GM18868 (cell line): ENCODE results near the gene ZNF35.
A peak's percentile ranks its signal among the peaks of the same experiment; 100 is the strongest.
"Not testable (repeated sequence)": the region's sequence is repeated elsewhere in the genome, so short reads cannot be mapped to it uniquely, and the experiment has no call there.

Source experiments
- ATAC-seq: cut with Tn5 transposase; IDR thresholded peaks from one replicate; pipeline ENCODE4 v1.9.1; 2021; ENCODE audit warnings: mild to moderate bottlenecking, moderate library complexity; ENCODE audit not compliant: unreplicated experiment

Gene ZNF35

DNA sequence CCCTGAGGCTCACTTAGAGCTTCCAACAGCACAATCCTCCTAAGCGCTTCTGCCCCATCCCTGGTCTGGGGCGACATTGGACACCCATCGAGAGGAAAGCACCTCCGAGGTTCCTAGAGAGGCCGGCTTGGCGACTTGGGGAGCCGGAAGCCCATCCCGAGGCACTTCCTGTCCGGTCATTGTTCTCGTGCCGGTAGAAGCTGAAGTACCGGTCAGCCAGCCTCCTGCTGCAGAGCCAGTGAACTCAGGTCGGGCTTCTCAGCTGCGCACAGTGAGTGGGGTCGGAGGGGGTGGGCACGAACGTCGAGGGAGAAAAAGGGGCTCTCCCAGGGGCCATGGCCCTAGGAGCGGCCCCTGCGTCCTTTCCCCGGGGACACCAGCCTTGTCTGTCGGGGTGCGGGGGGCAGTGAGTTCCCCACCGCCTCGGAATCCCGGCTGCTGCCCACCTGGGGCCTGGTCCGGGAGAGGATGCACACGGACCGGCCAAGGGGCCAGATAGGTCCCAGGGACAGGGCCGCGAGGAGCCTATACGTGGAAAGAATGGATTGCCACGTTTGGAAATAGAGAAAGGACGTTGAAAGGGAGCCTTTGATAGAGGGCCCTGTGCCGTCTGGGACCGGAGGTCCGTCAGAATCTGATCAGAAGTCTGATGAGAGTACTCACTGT, at the start of gene ZNF35:
TSS of gene ZNF35 (plus strand) at position 169 of the 666 bp plus-strand sequence. CDS start 2,336 bp downstream, outside the sequence.
- ATAC-seq, result peak; percentile 99

DNA sequence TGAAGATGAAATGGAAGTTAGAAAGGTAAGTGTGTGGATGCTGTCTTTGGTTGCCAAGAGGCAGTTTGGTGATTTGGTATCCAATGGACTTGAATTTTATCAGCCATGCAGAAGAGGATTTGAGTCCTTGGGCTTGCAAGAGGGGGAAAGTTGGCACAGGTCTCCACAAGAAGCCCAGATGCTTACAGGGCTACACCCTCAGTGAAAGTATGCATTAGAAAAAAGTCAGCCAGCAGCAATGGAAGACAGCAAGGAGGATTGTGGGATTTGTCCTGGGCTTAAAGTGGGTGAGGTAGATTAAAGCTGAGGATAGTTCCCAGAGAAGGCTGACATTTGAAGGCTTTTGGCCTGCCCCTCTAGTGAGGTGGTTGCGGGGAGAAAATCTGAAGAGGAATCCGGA, 46.8 kb upstream of the ZNF35 start:
- ATAC-seq, result no peak

DNA sequence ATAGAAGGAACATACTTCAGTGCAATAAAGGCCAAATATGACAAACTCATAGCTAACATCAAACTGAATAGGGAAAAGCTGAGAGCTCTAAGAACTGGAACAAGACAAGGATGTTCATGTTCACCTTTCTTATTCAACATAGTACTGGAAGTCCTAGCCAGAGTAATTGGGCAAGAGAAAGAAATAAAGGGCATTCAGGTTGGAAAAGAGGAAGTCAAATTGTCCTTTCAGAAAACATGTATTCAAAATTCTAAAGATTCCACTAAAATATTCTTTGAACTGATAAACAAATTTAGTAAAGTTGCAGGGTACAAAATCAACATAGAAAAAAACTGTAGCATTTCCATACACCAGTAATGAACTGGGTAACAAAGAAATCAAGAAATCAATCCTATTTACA, 35.9 kb upstream of the ZNF35 start:
- ATAC-seq, result no peak

DNA sequence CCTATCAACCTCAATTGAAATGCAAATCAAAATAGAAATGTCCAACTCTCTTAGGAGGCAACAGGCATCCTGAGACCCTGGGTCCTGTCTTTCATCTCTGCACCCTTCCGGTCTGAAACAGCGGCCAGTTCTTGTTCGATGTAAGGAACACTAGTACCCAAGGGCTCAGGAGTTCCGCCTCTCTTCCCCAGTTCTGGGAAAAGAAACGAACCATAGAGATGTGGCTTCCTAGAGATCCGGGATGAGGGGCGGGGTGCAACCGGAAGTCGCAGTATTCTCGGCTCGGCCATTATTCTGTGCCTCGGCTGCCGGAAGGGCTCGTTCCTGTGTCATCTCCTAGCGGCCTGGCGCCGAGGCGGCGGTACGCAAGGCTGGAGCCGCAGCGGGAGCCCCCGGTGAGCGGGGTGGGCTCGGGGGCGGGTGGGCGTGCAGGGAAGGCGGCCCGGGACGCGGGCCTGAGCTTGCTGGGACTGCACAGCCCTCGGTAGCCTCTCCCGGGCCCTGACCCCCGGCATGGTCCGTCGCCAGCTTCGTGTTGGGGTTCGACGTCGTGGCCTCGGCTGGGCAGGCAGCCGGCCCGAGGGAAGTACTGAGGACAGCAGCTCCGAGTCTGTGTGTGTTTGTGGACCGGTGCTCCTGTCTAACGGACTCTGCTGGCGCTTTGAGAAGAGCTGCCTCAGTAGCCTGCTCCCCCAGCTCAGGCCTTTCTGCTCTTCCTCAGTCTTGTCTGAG, 23.6 kb upstream of the ZNF35 start, which contains the start of gene ZNF197:
TSS of gene ZNF197 (plus strand) at position 288 of the 732 bp plus-strand sequence. CDS start 4,119 bp downstream, outside the sequence.
- ATAC-seq, result peak; percentile 96

DNA sequence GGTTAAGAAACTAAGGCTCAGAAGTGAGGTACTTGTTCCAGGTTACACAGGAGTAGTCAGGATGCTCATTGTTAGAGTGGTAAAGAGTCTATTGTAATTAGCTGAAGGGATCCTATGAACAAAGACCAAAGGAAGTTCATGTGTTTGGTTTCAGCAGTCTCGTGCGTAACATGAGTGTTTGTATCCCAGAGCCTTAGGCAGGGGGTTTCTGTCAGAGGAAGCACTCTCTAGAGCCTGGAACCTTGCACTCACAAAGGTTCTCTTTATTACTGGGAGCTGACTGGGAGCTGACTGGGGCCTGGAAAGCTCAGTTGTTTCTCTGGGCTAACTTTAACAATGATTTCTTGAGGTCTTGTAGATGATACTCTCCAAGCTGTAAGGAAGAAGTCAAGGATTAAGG, 19.8 kb upstream of the ZNF35 start:
- ATAC-seq, result no peak

DNA sequence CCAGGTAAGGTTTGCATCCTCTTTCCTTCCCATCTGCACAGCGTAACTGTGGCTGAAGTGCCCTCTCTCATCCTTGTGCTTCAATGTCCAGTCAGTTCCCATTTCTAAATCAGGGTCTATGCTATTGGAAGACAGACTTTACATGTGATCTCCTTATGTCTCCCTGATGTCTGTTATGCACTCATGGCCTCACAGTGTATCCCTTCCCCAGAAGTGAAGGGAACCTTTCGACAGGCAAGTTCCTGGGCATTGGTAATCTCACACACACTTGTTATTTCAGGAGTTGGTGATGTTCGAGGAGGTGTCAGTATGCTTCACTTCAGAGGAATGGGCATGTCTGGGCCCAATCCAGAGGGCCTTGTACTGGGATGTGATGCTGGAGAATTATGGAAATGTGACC, 16.3 kb upstream of the ZNF35 start:
- no peak for ATAC-seq

DNA sequence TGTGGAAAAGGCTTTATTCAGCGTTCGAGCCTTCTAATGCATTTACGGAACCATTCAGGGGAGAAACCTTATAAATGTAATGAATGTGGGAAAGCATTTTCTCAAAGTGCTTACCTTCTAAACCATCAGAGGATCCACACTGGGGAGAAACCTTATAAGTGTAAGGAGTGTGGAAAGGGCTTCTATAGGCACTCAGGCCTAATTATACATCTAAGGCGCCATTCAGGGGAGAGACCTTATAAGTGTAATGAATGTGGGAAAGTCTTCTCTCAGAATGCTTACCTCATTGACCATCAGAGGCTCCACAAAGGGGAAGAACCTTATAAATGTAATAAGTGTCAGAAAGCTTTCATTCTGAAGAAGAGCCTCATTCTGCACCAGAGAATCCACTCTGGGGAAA, 6.2 kb upstream of the ZNF35 start:
- no peak for ATAC-seq

DNA sequence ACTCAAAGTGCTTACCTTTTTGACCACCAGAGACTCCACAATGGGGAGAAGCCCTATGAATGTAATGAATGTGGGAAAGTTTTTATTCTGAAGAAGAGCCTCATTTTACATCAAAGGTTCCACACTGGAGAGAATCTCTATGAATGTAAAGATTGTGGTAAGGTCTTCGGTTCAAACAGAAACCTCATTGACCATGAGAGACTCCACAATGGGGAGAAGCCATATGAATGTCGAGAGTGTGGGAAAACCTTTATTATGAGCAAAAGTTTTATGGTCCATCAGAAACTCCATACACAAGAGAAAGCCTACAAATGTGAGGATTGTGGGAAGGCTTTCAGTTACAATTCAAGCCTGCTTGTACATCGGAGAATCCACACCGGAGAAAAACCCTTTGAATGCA, 5.5 kb upstream of the ZNF35 start:
- no peak for ATAC-seq

DNA sequence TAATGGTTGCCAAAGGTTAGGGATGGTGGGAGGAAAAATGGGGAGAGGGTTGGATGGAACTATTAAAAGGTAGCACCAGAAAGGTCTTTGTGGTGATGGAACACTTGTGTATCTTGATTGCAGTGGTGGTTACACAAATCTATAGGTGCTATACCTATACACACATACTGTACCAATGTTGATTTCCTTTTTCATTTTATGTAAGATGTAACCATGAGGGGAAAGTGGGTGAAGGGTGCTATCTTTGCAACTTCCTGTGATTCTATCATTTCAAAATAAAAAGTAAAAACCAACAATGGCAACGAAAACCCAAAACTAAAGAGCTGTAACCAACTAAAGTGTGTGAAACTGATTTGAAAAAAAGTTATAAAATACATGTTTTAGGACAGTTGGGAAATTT, 761 bp upstream of the ZNF35 start:
- no peak for ATAC-seq

DNA sequence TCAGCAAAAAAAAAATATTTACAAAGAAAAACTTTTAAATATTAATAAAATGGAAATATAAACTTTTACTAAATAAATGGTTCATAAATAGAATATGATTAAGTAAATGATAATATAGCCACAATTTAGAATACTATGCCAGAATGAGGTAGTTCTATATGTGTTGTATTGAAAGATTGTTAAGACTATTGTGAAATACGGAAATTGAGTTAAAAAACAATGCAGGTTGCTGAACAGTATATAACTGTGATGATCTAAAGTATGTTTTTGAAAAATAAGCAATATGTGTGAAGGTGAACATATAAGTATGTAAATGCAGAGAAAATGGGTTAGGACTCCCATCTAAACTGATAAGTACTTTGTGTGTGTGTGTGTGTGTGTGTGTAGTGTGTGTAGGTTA, 1.2 kb downstream of the ZNF35 start:
- no peak for ATAC-seq

DNA sequence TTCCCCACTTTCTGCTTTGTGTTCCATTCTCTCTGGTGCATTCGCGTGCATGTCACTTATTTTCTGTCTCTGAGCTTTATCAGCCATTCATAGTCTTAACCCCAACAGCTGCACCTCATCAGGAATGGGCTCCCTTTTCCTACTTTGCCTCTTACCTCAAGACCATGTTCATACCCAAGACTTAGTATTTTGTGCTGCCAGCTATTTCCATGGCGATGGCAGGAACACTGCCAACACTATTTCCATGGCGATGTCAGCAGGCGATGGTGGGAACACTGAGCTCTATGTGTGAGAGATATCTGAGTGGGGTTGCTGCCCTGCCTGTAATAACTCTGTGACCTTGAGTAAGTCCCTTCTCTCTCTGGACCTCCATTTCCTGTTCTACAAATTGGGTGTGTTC, 5.5 kb downstream of the ZNF35 start:
- no peak for ATAC-seq

DNA sequence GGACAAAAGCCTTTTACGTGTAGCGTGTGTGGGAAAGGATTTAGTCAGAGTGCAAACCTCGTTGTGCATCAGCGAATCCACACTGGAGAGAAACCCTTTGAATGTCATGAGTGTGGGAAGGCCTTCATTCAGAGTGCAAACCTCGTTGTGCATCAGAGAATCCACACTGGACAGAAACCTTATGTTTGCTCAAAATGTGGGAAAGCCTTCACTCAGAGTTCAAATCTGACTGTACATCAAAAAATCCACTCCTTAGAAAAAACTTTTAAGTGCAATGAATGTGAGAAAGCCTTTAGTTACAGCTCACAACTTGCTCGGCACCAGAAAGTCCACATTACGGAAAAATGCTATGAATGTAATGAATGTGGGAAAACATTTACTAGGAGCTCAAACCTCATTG, 10.5 kb downstream of the ZNF35 start:
- no peak for ATAC-seq

DNA sequence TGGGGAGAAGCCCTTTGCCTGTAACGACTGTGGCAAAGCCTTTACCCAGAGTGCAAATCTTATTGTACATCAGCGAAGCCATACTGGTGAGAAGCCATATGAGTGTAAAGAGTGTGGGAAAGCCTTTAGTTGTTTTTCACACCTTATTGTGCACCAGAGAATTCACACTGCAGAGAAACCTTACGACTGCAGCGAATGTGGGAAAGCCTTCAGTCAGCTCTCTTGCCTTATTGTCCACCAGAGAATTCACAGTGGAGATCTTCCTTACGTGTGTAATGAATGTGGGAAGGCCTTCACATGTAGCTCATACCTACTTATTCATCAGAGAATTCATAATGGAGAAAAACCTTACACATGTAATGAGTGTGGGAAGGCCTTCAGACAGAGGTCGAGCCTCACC, 10.9 kb downstream of the ZNF35 start:
- ATAC-seq, result no peak

DNA sequence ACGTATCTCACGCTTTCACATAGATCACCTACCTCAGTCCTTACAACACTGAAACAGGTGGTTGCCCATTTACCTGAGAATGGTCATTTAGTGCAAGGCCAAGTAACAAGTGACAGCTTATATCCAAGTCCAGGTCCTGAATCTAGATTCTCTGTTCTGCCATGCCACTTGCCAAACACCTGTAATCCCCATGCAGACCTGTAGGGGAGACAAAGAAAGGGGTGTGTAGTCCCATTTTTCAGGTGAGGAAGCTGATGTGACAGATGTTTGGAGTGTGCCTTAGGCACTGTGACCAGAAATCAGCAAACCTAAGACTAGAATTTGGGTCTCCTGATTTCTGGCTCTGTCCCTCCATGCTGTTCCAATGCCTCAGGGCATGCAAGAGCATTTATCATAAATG, 12.7 kb downstream of the ZNF35 start:
- no peak for ATAC-seq

DNA sequence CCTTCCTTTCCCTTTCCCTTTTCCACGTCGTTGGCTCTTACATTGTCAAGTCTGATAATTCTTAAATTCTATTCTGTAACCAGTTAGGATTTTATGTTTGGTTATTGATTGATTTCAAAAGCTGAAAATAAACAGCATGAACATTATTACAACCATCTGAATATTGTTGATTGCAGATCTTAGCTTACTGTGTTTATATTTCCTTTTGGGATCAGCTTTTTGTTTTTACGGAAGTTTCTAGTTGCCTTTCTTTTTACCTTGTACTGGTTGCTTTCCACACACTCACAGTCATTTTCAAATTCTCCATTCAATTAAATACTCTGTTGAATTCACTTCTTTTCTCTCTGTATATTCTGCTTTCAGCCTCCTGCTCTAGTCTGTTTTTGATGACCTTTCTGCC, 16.6 kb downstream of the ZNF35 start:
- ATAC-seq, result no peak

DNA sequence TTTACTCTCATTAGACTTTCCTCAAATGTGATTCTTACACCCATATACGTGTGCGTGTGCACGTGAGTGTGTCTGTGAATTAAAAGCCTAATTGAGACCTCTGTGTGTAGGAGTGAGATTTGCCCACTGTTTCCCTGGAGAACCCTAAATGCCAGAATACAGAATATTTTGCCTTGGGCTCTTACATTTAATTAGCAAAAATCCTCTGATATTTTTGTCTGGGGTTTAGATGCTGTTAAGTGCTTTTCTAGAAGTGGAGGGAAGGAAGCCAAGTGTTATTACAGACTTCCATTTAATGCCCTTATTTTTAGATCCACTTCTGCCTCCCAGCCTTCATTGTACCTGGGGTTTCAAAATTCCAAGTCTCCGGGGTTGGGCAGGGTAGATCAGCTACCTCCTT, 17.8 kb downstream of the ZNF35 start:
- ATAC-seq, result no peak

DNA sequence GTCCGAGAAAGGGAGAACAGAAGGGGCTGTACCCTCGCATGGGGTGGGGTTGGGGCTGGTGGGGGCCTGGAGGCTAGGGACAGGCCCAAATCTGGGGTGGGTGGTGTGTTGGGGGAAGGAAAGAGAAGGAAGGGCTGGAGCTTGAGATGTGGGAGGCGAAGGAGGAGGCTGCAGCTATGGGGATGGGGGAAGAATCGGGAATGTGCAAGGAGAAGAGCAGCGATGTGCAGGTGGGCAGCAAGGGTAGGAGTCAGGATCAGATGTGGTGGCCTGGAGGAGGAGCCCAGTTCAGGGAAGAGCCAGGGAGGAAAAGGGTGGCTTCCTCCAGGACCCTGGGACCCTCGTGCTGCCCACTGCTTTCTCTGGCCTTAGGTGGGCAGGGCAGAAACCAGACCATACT, 21.2 kb downstream of the ZNF35 start:
- ATAC-seq, result no peak

DNA sequence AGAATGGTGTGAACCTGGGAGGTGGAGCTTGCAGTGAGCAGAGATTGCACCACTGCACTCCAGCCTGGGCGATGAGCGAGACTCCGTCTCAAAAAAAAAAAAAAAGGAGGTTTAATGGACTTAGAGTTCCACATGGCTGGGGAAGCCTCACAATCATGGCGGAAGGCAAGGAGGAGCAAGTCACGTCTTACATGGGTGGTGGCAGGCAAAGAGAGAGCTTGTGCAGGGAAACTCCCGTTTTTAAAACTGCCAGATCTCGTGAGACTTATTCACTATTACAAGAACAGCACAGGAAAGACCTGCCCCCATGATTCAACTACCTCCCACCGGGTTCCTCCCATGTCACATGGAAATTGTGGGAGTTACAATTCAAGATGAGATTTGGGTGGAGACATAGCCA, 24.9 kb downstream of the ZNF35 start:
- ATAC-seq, result not testable (repeated sequence)

DNA sequence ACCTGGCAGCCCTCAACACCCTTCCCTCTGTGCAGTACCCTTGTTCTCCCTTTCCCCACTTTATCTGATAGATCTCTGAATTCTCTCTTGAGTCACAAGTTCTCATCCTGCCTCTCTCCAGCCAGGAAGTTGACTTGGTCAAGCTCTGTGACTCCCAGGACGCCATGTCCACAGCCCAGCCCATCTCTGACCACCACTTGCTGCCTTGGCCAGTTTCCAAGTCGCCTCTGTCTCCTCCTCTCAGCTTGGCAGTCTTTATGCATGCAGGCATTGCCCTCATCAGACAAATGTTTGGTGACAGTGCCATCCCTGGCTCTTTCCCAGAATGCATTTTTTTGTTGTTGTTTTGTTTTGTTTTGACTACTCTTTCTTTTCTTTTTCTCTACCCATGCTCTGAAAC, 25.7 kb downstream of the ZNF35 start:
- no peak for ATAC-seq

DNA sequence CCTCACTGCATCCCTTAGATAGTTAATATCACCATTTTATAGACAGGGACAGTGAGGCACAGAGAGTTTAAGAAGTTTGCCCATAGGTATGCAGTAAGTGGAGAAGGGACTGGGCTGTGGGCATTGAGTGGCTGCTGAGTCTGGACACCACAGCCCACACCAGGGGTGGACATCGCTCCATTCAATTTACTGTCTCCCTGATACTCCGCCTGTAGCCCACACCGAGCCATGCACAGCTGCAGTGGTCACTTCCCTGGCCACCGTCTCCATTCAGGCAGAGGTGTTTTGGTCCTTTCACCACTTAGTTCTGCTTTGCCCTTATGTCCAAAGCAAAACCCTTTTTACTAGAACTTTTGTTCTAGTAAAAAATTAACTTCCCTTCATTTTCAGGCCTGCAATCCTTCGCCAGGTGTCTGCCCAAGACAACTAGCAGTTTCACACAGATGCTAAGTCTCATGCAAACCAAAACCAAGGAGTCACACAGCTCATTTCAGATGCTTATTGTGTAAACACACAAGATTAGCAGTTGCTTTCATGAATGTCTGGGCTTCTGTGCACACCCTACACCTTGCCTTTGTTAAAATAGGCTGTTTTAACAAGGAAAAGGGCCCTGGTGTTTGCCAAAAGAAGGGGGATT, 30.1 kb downstream of the ZNF35 start:
- no peak for ATAC-seq

DNA sequence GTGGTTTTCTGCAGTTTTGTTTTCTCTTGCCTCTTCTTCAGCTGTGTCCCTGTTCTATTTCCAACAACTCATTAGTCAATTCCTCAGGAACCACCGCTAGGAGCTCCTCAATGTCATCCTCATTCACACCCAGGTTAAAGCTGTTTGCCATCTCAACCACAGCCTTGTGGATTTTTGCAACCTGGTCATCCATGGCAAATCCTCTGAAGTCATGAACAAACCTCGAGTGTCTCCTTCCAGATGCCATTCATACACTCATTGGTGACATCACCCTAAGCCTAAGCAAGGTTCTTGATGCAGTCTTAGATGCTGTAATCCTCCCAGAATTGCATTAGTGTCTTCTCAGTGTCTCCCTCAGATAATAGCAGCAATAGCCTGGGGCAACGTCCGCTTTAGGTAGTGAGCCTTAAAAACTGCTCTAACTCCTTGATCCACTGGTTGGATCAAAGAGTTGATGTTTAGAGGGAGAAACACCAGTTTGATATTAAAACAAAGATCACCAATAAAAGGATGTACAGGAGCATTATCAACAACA, 32.5 kb downstream of the ZNF35 start:
- ATAC-seq, result no peak
